ENCODE measurements around the gene GNPDA1.

The GNPDA1 gene

GRCh38 chr5:141952020-141952419 lies 60.8 kb downstream of the GNPDA1 start:
- ChIA-PET POLR2A (ENCODE audit: low non-redundant PET) (no interaction called here), CTCF (interaction anchor here (2.2 kb wide), 1 partner anchor 9 kb away, joined by 10 read pairs; no protein-coding TSS in a partner anchor)
- DNase-seq (ENCODE audit: low spot score) = no peak

GRCh38 chr5:141951332-141951781 lies 61.5 kb downstream of the GNPDA1 start:
- no peak overlapping the region for H3K27ac ChIP-seq
- DNase-seq (ENCODE audit: low spot score) = peak; percentile 34
- no peak; the same call in 1 of the 2 replicates for TF ChIP-seq CTCF (conservative IDR thresholded peaks at IDR 0.05; ENCODE audit: low read depth)
- POLR2A ChIA-PET (ENCODE audit: low non-redundant PET) = no interaction called here
- CTCF ChIA-PET = interaction anchor here (2.2 kb wide), 1 partner anchor 9 kb away, joined by 10 read pairs; no protein-coding TSS in a partner anchor

More at GRCh38 chr5:141952020-141952419, 60.8 kb downstream of the GNPDA1 start:
- TF ChIP-seq CTCF (conservative IDR thresholded peaks at IDR 0.05; ENCODE audit: low read depth) = no peak
- no peak overlapping the region for H3K27ac ChIP-seq

Measured in RWPE1 (cell line).